CD8-positive, alpha-beta memory T cell (primary cell): Measurements from ENCODE around the gene TEKT2. TPM values are rescaled to one million over a fixed set of nuclear protein-coding genes. Genes with fewer than 3 reads are reported as not detected.

Experiments used
- CTCF ChIA-PET: fragments of 350-600 bp; sonication (Branson Sonifier 250); formaldehyde crosslinking; loops from one replicate; lab custom pipeline; 2021; ENCODE audit warnings: antibody characterized with exemption; lab: Charles Lee
- POLR2A ChIA-PET: fragments of 350-600 bp; sonication (Branson Sonifier 250); formaldehyde crosslinking; loops from one replicate; lab custom pipeline; 2021; ENCODE audit warnings: antibody characterized with exemption; lab: Charles Lee
- DNase-seq, 5 donors: peaks; one replicate each; pipeline versions ENCODE4 v3.0.0 to v3.0.0-alpha.2; 2020 to 2022; ENCODE audit warnings: mixed read lengths in 1 of 5
- H3K27ac ChIP-seq: one replicate; pipeline ENCODE4 v1.7.0; 2013; ENCODE audit warnings: low read depth, mild to moderate bottlenecking, low read length, moderate library complexity
- H3K27me3 ChIP-seq: 2 replicates; pipeline ENCODE4 v1.7.0; 2013; ENCODE audit warnings: low read length, mild to moderate bottlenecking; ENCODE audit not compliant: insufficient read depth, poor library complexity, severe bottlenecking
- H3K36me3 ChIP-seq: 2 replicates; pipeline ENCODE4 v1.7.0; 2013; ENCODE audit warnings: mild to moderate bottlenecking, low read length, moderate library complexity; ENCODE audit not compliant: insufficient read depth
- H3K4me1 ChIP-seq: 2 replicates; pipeline ENCODE4 v1.7.0; 2013; ENCODE audit warnings: mild to moderate bottlenecking, low read length, moderate library complexity; ENCODE audit not compliant: insufficient read depth
- H3K4me3 ChIP-seq: 2 replicates; pipeline ENCODE4 v1.7.0; 2013; ENCODE audit warnings: mild to moderate bottlenecking, low read length
- H3K9me3 ChIP-seq: 2 replicates; pipeline ENCODE4 v1.7.0; 2013; ENCODE audit warnings: mild to moderate bottlenecking, low read length
- H3K27ac Mint-ChIP-seq, 8 donors: one replicate each; pipeline ENCODE4 v1.8.0; 2020 to 2021; ENCODE audit warnings: mixed read lengths in 8 of 8, mild to moderate bottlenecking in 6 of 8, inconsistent platforms in 3 of 8, moderate library complexity in 3 of 8
- H3K27me3 Mint-ChIP-seq, 2 donors: one replicate each; pipeline ENCODE4 v1.8.0; 2020 to 2021; ENCODE audit warnings: mixed read lengths in 2 of 2, mild to moderate bottlenecking in 1 of 2, moderate library complexity in 1 of 2
- H3K36me3 Mint-ChIP-seq, 3 donors: one replicate each; pipeline ENCODE4 v1.8.0; 2020 to 2021; ENCODE audit warnings: mixed read lengths in 3 of 3, inconsistent platforms in 1 of 3, mild to moderate bottlenecking in 1 of 3
- H3K4me1 Mint-ChIP-seq, 3 donors: one replicate each; pipeline ENCODE4 v1.8.0; 2020 to 2021; ENCODE audit warnings: mixed read lengths in 3 of 3, inconsistent platforms in 1 of 3, mild to moderate bottlenecking in 1 of 3
- H3K4me3 Mint-ChIP-seq, 7 donors: one replicate each; pipeline ENCODE4 v1.8.0; 2020 to 2021; ENCODE audit warnings: mixed read lengths in 7 of 7, mild to moderate bottlenecking in 6 of 7, moderate library complexity in 4 of 7, inconsistent platforms in 2 of 7
- H3K9me3 Mint-ChIP-seq, 5 donors: one replicate each; pipeline ENCODE4 v1.8.0; 2020 to 2022; ENCODE audit warnings: mixed read lengths in 5 of 5, mild to moderate bottlenecking in 3 of 5, moderate library complexity in 2 of 5, inconsistent platforms in 1 of 5
- polyA plus RNA-seq: library from polyadenylated mRNA; unstranded; fragments of 300-500 nt; fragmentation: Illumina TruSeq; gene quantifications from one replicate; pipeline ENCODE4 v1.2.3, GENCODE V29; 2021
- total RNA-seq, 2 experiments: library from RNA; stranded (reverse); gene quantifications; one replicate each; pipeline ENCODE4 v1.2.3, GENCODE V29; 2021

TEKT2 gene
- total and polyA plus RNA-seq, 3 experiments from 2014 or later, result not detected

- Histone ChIP-seq H3K36me3 (peaks cover 50% of the 10 kb centered on the region), H3K4me3 (no peak overlapping the region), H3K27me3 (no peaks in the 10 kb centered on the region), H3K4me1 (peaks cover 11% of the 10 kb centered on the region), H3K9me3 (no peaks in the 10 kb centered on the region), H3K27ac (no peak overlapping the region)
- Mint-ChIP-seq H3K4me1 (peaks cover 12 to 29% (median 14%) of the 10 kb centered on the region in 3 donors), H3K9me3 (no peaks in the 10 kb centered on the region), H3K27me3 (no peaks in the 10 kb centered on the region), H3K4me3 (peak overlapping the region in 1 of 7 donors; percentile 42), H3K27ac (no peak overlapping the region), H3K36me3 (peaks cover 0 to 65% (median 2%) of the 10 kb centered on the region in 3 donors)
- POLR2A ChIA-PET, result no interaction called here
- DNase-seq, result no peak
- CTCF ChIA-PET, result interaction anchor here (1.3 to 2.1 kb wide), 3 partner anchors 41 to 192 kb away, joined by 3 to 6 read pairs (median 5); partner anchors contain the start of gene TRAPPC3
These were observed 10.0 kb downstream of the TEKT2 start for GRCh38 chr1:36093929-36094328.

DNA sequence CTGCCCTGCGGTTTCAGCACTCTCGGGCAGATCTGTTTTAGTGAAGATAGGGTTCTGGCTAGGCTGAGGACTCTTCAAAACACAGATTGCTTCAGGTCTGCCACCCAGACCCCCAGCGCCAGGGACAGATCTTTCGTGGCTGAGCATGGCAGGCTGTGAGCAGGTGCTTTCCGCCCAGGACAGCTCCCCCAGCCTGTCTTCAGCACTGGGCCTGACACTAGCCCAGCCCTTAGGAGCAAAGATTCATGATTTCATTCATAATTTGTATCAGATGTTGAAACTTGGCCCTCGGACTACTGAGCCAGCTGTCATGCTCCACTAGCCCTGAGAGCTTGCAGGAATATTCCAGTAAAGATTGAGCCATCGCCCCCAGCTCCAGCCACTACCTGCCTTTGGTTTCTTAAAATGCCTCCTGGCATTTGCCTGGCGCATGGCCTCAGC lies 10.7 kb downstream of the TEKT2 start:
- Mint-ChIP-seq H3K9me3 (no peaks in the 10 kb centered on the region), H3K36me3 (peaks cover 0 to 59% (median 2%) of the 10 kb centered on the region in 3 donors), H3K4me3 (no peak overlapping the region), H3K27me3 (no peaks in the 10 kb centered on the region), H3K27ac (peak overlapping the region in 1 of 8 donors; percentile 76), H3K4me1 (peaks cover 6 to 24% (median 9%) of the 10 kb centered on the region in 3 donors)
- no peaks in the 10 kb centered on the region for H3K27me3 ChIP-seq
- no peaks in the 10 kb centered on the region for H3K9me3 ChIP-seq
- H3K27ac ChIP-seq, result no peak overlapping the region
- no peak for DNase-seq
- ChIA-PET CTCF (interaction anchor here (0.8 to 9.0 kb wide), 5 partner anchors 40 to 191 kb away, joined by 3 to 76 read pairs (median 6); partner anchors contain the start of genes THRAP3 and TRAPPC3), POLR2A (no interaction called here)
- peaks cover 50% of the 10 kb centered on the region for H3K36me3 ChIP-seq
- H3K4me3 ChIP-seq, result no peak overlapping the region
- peaks cover 7% of the 10 kb centered on the region for H3K4me1 ChIP-seq

- no peaks in the 10 kb centered on the region for H3K27me3 ChIP-seq
- Mint-ChIP-seq H3K27me3 (no peaks in the 10 kb centered on the region), H3K27ac (peak overlapping the region in 2 of 8 donors; percentile 45 to 77), H3K9me3 (no peaks in the 10 kb centered on the region), H3K4me3 (no peak overlapping the region), H3K36me3 (peaks cover 0 to 55% (median 2%) of the 10 kb centered on the region in 3 donors), H3K4me1 (peaks cover 0 to 23% (median 7%) of the 10 kb centered on the region in 3 donors)
- no peak for DNase-seq
- H3K4me3 ChIP-seq, result no peak overlapping the region
- POLR2A ChIA-PET, result interaction anchor here (0.7 kb wide), 1 partner anchor 84 kb away, joined by 3 read pairs; no protein-coding TSS in a partner anchor
- CTCF ChIA-PET, result interaction anchor here (0.7 to 9.0 kb wide), 4 partner anchors 39 to 92 kb away, joined by 3 to 76 read pairs (median 11); partner anchors contain the start of gene TRAPPC3
- no peaks in the 10 kb centered on the region for H3K4me1 ChIP-seq
- no peaks in the 10 kb centered on the region for H3K9me3 ChIP-seq
- H3K27ac ChIP-seq, result no peak overlapping the region
- peaks cover 50% of the 10 kb centered on the region for H3K36me3 ChIP-seq
These were observed 12.0 kb downstream of the TEKT2 start for GRCh38 chr1:36095760-36096405.

- CTCF ChIA-PET, result interaction anchor here (0.7 to 9.0 kb wide), 5 partner anchors 35 to 91 kb away, joined by 3 to 76 read pairs (median 7); partner anchors contain the start of gene TRAPPC3
- Mint-ChIP-seq H3K27ac (peak overlapping the region in 2 of 8 donors; percentile 71 to 85), H3K4me3 (no peak overlapping the region), H3K27me3 (no peaks in the 10 kb centered on the region), H3K9me3 (no peaks in the 10 kb centered on the region), H3K36me3 (peaks cover 0 to 47% (median 2%) of the 10 kb centered on the region in 3 donors), H3K4me1 (peaks cover 0 to 14% (median 4%) of the 10 kb centered on the region in 3 donors)
- POLR2A ChIA-PET, result no interaction called here
- Histone ChIP-seq H3K27ac (no peak overlapping the region), H3K36me3 (peaks cover 41% of the 10 kb centered on the region), H3K27me3 (no peaks in the 10 kb centered on the region), H3K4me1 (no peaks in the 10 kb centered on the region), H3K9me3 (no peaks in the 10 kb centered on the region), H3K4me3 (no peak overlapping the region)
- no peak for DNase-seq
These were observed 12.9 kb downstream of the TEKT2 start for GRCh38 chr1:36096500-36097432.

GRCh38 chr1:36097693-36098585 lies 14.0 kb downstream of the TEKT2 start:
- Histone ChIP-seq H3K4me3 (no peak overlapping the region), H3K27me3 (no peaks in the 10 kb centered on the region), H3K9me3 (no peaks in the 10 kb centered on the region), H3K27ac (no peak overlapping the region), H3K4me1 (no peaks in the 10 kb centered on the region), H3K36me3 (peaks cover 29% of the 10 kb centered on the region)
- no peak for DNase-seq
- Mint-ChIP-seq H3K27ac (no peak overlapping the region), H3K27me3 (no peaks in the 10 kb centered on the region), H3K4me1 (peaks cover 0 to 7% (median 4%) of the 10 kb centered on the region in 3 donors), H3K36me3 (peaks cover 0 to 36% (median 2%) of the 10 kb centered on the region in 3 donors), H3K9me3 (no peaks in the 10 kb centered on the region), H3K4me3 (no peak overlapping the region)
- CTCF ChIA-PET, result interaction anchor here (1.2 to 9.0 kb wide), 4 partner anchors 34 to 90 kb away, joined by 3 to 76 read pairs (median 11); partner anchors contain the start of gene TRAPPC3
- POLR2A ChIA-PET, result no interaction called here

GRCh38 chr1:36098650-36099365 lies 14.9 kb downstream of the TEKT2 start:
- Mint-ChIP-seq H3K27ac (peak overlapping the region in 1 of 8 donors; percentile 14), H3K4me3 (no peak overlapping the region), H3K27me3 (no peaks in the 10 kb centered on the region), H3K9me3 (no peaks in the 10 kb centered on the region), H3K36me3 (peaks cover 0 to 27% (median 1%) of the 10 kb centered on the region in 3 donors), H3K4me1 (peaks cover 0 to 7% (median 4%) of the 10 kb centered on the region in 3 donors)
- no peak overlapping the region for H3K4me3 ChIP-seq
- H3K27ac ChIP-seq, result no peak overlapping the region
- H3K4me1 ChIP-seq, result no peaks in the 10 kb centered on the region
- no peaks in the 10 kb centered on the region for H3K27me3 ChIP-seq
- ChIA-PET POLR2A (no interaction called here), CTCF (interaction anchor here (1.8 to 9.0 kb wide), 3 partner anchors 36 to 187 kb away, joined by 8 to 76 read pairs (median 13); partner anchors contain the start of gene TRAPPC3)
- H3K36me3 ChIP-seq, result peaks cover 21% of the 10 kb centered on the region
- no peaks in the 10 kb centered on the region for H3K9me3 ChIP-seq
- DNase-seq, result no peak
